DMS53 treated with DMSO at 0.1 percent for 48 hours (cell line): ENCODE results near the gene ATP11A.
"Not testable (repeated sequence)": the region's sequence is repeated elsewhere in the genome, so short reads cannot be mapped to it uniquely, and the experiment has no call there.

Source experiments
- DNase-seq: peaks from one replicate; lab custom pipeline; 2025; ENCODE audit not compliant: unreplicated experiment; lab: John Stamatoyannopoulos, UW

The ATP11A gene

GRCh38 chr13:112791663-112792440, 102.0 kb downstream of the ATP11A start:
- DNase-seq = peak; percentile 75

GRCh38 chr13:112792511-112792910, 102.7 kb downstream of the ATP11A start:
- no peak for DNase-seq

DNA sequence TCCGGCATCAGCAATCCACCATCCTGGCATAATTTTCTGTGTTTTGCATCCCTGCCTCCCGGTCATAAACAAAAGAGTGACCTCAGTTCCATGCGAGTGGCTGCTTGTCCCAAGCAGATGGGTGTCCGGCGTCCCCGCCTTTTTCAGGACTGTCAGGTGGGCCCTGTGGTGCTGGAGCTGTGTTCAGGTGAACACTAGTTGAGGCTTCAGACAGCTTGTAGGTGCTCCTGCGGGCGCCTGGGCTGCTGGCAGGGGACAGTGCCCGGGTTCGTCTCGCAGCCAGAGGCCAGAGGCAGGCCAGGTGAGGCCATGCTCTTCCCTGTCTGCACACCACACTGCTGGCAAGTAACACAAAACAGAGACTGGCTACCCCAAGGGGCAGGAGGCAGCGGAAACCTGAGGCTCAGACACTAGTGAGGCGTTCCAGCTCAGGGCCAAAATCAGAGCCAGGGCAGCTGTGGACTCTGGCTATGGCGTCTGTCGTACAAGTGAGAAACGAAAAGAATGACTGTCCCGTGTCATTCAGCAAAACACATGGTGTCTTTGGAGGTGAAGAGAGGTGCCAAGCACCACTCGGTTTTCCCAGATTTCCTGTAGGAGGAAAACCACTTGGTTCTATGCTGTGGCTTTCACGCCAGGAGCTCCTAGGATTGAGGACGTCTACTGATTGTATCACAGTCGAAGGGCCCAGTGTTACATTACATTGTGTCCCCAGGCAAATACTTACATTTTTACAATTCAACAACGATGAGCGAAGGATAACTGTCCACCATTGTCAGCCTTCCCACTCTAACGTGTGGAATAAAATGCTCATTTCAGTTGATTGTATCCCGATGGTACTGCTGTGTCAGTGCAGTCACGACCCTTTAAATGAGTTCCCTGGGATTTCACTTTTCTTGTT, 104.0 kb downstream of the ATP11A start:
- no peak for DNase-seq

DNA sequence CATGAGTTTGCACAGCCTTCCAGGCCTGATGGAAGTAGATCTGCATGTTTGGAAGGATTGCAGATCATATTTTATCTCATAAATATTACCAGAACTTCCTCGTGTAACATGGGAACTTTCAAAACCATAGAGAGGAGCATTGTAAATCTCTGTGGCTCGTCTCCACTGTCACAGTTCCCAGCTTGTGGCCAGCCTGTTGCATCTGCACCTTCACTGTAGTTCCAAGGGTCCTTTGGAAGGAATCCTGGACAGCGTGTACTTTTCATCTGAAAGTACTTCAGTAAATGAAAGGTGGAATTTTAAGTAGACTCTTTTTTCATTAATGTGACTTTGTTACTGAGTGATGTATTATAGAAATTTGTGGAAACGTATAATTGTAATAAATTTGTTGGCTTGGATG, 105.4 kb downstream of the ATP11A start:
- no peak for DNase-seq

DNA sequence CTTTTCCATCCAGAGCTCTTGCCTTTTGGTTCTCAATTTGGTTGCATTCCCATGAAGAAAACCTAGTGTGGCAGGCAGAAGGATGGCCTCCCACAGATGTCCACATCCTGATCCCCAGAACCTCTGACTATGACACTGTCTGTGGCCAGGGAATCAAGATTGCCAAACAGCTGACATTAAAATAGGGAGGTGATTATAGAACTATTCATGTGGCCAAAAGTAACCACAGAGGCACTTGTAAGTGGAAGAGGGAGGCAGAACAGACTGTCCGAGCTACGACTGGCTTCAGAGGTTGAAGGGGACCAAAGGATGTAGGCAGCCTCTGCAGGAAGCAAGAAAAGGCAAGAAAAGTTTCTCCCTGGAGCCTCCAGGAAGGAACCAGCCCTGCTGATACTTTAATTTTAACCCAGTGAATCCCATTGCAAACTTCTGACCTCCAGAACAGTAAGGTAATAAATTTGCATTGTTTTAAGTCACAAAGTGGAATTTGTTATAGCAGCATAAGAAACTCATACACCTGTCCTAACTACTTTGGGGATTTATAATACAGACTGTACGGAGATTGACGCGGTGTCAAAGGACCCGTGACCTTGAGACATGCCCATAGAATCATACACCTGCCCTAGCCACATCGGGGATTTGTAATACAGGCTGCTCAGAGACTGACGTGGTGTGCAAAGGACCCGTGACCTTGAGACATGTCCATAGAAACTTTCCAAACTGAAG, 106.5 kb downstream of the ATP11A start:
- DNase-seq = no peak

- DNase-seq = no peak
Measured at GRCh38 chr13:112799394-112799793, 109.6 kb downstream of the ATP11A start.

GRCh38 chr13:112800057-112800456, 110.2 kb downstream of the ATP11A start:
- DNase-seq = no peak

GRCh38 chr13:112800807-112801206, 111.0 kb downstream of the ATP11A start:
- DNase-seq = not testable (repeated sequence)

DNA sequence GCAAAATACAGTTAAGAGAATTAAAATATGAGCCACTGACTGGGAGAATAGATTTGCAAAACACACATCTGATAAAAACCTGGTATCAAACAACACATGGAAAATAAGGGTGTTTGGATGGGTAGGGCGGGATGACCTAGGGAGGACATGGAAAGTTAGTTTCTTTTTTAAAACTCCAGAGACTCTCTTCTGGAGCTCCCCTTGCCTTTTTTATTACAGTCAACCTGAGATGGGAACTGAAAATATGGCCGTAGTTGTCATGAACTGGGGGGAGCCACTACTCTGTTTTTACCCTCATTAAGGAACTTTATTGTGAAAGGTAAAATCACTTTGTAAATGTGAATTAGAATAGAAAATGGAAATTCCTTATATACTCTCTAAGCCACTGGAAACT, 113.0 kb downstream of the ATP11A start:
- DNase-seq = no peak

- DNase-seq = no peak
Measured at GRCh38 chr13:112803422-112803821, 113.6 kb downstream of the ATP11A start.

DNA sequence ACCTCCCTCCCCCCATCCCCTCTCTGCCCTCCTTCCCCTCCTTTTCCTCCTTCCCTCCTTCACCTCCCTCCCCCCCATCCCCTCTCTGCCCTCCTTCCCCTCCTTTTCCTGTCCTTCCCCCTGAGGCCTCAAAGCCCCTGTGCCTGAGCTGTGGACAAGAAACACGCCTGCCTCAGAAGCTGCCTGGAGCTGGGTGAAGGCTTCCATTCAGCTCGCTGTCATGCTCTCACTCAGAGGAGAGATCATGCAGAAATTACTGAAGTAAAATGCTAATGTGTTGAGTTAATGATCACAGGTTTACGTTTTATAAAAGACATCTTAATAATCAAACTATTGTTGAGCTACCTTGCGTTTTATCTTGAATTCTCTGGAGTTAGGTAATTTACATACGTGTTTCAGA, 114.5 kb downstream of the ATP11A start:
- DNase-seq = no peak

GRCh38 chr13:112806739-112807652, 117.2 kb downstream of the ATP11A start:
- no peak for DNase-seq

DNA sequence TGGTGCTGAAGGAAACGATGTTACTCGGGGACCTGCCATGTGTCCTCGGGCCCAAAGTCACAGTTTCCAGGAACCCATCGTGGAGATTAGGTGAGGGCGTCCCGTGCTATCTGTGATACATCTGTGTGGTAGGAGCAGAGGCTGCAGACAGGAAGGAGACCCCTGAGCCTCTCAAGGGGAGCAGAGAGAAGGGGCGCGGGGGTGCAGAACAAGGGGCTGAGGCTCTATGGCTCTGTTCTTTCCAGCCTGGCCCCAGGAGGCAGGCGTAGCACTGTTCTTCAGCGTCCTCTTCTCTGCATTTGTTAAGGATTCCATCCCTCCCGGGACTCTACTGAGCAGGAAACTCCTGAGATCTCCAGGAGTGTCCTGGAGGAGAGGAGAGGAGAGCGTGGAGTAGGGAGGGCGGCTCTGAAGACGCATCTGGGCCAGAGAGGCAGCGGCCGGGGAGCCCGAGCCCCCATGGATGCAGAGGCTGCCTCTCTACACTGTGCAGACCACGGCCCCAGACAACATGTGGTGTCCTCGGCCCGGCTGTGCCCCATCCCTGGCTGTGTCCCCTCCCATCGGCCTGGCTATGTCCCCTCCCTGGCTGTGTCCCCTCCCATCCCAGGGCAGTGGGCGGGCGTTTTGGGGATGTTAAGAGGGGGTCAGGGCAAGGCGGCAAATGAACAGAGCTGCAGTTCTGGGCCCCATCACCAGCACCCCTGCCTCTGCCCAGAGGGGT, 118.0 kb downstream of the ATP11A start:
- DNase-seq = no peak

DNA sequence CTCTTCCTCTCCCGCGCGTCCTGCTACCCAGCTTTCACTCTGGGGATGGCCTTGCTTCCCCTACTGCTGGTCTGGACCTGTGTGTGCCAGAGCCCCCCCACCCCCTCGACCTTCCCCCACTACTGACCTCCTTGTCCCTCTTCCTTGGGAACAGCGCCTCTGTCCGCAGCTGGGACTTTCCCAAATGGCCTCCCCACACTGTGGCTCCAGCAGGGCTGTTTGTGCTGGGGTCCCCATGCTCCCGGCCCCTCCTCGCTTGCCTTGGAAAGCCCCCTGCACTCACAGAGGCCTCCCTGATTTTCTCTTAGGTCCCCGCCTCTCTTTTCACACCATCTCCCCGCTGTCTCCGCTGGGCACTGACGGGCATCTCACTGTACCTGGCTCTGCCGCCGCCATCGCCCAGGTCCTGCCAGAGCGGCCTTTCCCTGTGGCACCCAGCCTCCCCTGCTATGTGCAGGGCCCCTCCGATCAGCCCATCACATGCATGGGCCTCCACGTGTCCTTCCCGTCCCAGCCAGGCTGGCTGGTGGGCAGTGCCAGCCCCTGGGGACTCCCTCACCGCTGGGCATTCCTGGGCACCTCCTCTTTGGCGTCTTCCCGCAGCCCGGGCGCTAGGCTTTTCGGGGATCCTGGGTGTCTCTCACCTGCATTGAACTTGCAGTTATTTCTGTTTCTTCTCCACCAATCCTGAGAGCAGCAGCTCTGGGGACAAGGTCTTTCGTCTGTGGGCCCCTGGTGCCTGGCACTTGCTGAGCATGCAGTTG, 118.7 kb downstream of the ATP11A start:
- DNase-seq = no peak

DNA sequence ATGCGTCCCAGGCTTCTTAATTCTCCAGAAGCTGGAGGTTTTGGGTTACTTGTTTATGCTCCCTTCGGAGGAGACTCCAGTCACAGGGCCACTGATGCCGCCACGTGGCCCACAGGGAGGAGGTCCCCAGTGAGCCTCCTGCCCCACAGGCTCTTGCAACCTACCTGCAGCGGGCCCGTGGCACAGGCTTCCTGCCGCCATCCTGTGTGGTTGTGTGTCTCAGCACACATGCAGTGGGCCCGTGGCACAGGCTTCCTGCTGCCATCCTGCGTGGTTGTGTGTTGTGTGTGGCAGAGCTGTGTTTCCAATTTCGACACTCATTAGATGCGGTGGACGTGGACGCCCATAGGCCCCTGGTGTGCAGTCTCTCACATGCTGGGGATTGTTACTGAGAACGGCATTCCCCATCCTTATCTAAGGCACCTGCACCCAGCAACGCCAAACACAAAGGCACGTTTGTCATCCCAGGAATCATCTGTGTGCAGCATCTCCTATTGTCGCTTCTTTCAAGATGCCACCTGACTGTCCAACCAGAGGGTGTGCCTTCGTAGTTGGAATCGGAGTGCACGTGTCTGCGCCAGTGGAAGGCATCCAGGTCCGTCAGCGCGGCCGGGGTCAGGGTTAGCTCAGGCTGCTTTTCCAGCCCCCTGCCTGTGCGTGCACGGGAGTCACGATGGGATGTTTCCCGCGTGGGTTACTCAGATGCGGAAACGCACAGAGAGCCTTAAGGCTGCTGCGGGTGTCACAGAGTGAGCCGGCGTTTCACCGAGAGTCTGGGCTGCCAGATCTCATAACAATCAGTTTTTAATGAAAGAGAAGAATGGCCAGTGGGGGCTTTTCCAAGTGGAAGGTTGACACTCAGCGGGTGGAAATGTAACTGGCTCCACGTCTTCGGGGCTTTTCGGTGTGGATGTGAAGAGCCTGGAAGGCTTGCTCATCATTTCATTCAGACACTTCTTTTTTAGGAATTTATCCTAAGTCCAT, 119.8 kb downstream of the ATP11A start:
- no peak for DNase-seq

- no peak for DNase-seq
Measured at GRCh38 chr13:112810608-112811007, 120.8 kb downstream of the ATP11A start.

DNA sequence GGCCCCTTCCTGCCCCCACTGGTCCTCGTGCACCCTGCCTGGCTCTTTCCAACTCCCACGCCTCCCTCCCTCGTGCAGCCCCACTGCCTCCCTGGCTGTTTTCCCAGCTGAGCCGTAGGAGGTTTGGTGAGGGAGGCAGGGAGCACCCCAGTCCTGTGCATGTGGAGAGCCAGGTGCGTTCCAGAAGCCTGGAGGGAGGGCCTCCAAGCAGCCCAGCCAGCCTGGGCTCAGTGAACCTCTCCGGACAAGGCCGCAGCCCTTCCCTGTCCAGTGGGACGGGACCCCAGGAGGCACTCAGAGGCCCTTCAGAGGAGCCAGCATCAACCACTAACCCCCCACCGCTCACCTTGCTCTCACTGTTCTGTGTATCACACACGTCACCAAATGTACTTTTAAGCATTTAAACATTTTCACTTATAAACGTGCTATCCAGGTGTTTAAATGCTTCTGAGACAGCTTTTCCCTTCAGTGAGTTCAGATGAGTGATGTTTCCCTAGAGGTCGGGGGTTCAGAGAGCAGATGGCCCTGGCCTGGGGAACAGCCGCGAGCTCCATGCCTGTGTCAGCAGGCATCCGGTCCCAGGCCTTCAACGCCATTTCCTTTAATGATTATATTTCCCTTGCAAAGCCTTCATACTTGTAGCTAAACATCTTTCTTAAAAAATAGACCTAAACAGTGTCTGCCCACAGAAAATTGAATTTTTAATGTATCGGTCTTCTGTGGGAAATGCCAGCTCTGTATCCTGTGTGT, 122.6 kb downstream of the ATP11A start:
- no peak for DNase-seq
